Mesenteric fat pad (tissue), 1 donor: ENCODE data around the gene CCN5. TPM values are rescaled to one million over a fixed set of nuclear protein-coding genes. Genes with fewer than 3 reads are reported as not detected.
"Not testable (repeated sequence)": the region's sequence is repeated elsewhere in the genome, so short reads cannot be mapped to it uniquely, and the experiment has no call there.

Experiments
- DNase-seq: peaks from one replicate; pipeline ENCODE4 v3.0.0-alpha.2; 2020; ENCODE audit warnings: low spot score
- total RNA-seq: library from RNA; stranded (reverse); fragmentation: NEBNext Ultra II Directional; extraction: Animal tissue kit (Norgen Biotek cat#: 25700); gene quantifications from one replicate; pipeline ENCODE4 v1.2.1, GENCODE V29; 2021
- donor health status: DM: yes; HTN: yes; CAD: no.

CCN5 gene
- total RNA-seq, 1 donor from 2014 or later: 51.5 TPM

GRCh38 chr20:44756011-44756688 is 41.0 kb downstream of the CCN5 start:
- DNase-seq: no peak

DNA sequence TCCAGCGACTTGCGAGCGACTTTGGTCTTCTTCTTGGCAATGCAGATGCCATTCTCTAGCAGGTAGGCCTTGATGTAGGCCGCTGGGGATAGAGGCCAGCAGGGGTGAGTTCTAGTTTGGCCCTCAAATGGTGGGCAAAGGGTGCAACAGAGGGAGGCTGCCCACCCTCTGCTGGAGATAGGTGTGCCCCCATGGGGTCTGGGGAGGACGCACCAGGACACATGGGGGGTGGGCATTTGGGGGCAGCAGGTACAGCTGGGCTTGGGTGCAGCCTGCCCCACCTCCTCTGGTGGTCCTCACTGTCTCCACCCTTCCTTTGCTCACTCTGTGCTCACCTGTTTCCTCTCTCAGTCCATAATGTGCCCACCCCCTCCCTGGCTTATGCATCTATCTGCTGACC is 41.8 kb downstream of the CCN5 start:
- no peak for DNase-seq

DNA sequence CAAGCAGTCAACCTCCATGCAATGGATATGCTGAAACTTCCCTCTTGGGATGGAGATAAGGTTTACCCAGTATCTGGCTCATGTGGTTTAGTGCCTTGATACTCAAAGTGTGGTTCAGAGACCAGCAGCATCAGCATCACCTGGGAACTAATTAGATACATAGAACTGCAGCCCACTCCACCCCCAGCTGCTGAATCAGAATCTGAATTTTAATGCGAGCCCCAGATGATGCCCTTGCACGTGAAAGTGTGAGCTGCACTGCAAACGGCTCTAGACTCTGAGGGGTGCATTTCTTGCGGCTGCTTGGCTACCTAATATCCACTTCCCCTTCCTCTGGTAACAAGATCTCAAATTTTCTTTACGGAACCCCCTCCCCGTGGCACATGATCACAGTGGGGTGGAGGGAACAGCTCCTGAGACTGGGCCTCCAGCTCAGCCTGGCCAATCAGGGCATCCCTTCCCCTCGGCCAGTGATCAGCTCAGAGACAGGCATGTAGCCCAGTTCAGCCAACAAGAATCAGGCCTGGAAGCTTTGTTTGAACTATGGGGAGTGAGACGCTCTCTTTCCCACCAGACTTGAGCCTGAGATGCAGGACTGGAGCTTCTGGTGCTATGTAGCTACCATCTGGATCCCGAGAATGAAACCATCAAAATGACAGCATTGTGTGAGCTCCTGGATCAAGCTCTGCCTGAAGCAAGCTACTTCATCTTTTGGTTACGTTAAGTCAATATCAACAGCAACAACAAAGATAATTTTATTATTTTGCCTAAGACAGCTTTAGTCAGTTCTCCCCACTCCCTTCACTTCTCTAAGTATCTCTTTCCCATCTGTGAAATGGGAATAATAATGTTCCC is 43.3 kb downstream of the CCN5 start:
- DNase-seq: no peak

DNA sequence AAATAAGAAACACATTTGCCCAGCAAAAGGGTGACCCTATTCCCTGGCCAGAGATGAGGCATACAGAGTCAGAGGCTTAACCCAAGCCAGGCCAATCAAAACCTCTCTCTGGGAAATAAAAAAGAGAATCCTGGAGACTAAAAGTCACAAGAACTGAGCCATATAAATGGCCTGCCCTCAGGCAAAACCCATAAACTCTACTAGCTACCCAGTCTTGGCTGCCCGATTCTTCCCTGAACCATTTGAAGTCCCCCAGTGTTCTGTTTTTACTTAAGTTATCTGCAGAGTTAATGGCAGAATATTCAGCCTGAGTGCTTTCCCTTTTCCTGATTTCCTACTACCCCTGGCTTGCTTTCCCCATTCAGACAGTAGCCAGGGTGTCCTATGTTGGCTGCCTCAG is 44.4 kb downstream of the CCN5 start:
- no peak for DNase-seq

DNA sequence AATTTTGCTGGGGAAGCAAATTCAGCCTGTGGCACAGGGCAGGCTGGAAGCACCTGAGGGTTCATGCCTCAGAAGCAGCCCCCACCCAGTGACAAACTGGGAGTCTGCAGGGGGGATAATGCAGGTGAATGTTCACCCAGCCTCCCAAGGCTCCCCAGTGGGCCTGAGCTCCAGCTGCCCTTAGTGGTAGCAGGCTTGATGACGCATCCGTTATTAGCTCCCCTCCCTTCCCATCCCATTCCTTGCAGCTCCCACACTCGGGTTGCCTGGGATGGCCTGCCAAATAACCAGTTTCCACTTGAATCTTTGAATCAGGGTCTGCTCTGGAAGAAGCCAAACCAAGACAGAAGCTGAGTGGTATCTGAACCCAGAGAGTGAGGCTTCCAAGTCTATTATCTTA is 46.3 kb downstream of the CCN5 start:
- no peak for DNase-seq

GRCh38 chr20:44762466-44763140 is 47.4 kb downstream of the CCN5 start:
- DNase-seq: no peak

- not testable (repeated sequence) for DNase-seq
These were observed 48.6 kb downstream of the CCN5 start for GRCh38 chr20:44763798-44764197.

DNA sequence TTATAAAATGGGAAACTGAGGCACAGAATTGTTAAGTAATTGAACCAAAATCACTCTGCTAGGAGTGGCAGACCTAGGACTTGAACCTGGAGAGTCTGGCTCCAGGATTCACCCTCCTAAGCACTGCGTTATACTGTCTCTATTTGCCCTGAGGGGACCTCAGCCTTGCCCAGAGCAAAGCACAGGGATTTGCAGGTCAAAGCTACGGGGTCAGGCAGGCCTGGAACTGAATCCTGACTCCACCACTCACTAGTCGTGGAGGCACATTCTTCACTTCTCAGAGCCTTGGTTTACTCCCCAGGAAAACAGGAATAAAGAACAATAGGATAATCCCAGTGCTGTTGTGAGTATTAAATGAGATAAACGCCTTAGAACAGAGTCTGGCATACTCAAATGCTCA is 49.9 kb downstream of the CCN5 start:
- no peak for DNase-seq

- no peak for DNase-seq
These were observed 50.7 kb downstream of the CCN5 start for GRCh38 chr20:44765701-44766347.

DNA sequence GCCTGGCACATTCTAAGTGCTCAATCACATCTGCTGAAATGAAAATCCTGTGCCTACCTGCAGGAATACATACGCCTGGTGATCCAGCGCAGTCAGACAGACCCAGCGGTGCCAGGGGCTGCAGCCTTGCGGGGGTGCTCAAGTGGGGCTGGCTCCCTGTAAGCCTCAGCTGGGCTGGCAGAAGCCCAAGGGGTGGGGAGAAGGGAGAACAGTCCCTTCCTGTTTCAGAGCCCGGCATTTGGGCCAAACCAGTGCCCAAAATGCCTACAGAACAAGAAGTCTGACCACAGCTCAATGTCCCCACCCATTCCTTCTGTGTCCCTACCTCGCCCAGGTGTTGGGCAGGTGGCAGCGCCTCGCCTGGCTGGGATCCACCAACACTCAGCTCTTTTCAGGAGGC is 53.1 kb downstream of the CCN5 start:
- no peak for DNase-seq

DNA sequence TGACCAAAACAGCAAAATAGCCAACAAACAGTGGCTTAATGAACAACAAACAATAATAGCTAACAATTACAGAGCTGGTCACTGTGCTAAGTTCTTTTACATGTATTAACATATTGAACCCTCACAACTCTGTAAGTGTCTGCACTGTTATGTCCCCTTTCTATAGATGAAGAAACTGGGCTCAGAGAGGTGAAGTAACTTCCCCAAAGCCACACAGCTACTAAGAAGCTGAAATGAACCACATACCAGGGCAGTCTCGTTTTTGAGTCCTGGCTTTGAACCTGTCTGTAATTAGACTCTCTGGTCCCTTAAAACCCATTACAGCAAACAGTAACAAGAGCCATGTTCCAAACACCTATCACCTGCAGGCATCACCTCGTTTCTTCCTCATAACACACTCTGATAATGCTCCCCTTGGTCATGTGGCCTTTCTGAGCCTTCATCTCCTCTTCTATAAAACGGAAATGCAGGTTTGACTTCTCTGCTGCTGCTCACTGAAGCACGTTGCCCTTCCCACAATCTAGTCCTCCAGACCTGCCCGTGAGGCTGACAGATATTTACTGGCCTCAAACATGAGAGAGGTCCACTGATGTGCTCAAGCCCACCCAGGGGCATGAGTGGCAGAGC is 53.8 kb downstream of the CCN5 start:
- DNase-seq: no peak

DNA sequence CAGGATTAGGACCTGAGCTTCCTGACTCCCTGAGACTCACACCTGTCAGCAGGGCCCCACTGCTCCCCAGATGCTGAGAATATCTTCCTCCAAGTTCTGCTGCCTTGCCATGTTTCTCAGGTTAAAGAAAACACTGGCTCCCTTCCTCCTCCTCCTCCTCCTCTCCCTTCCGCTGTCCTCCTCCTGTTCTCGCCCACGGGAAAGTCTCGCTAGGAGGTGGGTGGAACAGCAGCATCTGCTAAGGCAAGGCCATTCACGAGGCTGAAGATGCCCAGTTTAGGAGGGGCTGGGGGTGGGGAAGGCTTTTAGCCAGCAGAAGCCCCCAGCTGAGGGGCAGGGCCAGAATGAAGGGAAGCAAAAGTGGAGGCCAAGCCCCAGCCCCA is 54.3 kb downstream of the CCN5 start:
- DNase-seq: no peak

- no peak for DNase-seq
These were observed 55.5 kb downstream of the CCN5 start for GRCh38 chr20:44770484-44771171.

DNA sequence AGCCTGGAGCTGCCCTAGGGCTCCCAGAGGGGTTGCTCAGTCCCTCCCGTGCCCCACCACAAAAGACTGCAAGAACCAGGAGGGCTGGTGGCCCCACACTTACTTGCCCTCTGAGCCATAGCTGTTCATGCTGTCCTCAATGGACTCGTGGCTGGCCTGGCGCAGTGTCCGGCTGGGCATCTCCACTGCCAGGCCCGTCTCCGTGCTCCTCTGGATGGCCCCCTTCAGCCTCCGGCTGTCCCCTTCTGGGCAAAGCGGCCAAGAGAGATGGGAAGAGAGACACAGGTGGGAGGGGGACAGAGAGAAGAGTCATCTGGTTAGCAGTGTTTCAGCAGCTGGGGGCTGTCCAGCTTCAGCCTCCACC is 56.0 kb downstream of the CCN5 start:
- no peak for DNase-seq

- no peak for DNase-seq
These were observed 57.5 kb downstream of the CCN5 start for GRCh38 chr20:44772636-44773035.

- DNase-seq: no peak
These were observed 58.1 kb downstream of the CCN5 start for GRCh38 chr20:44773070-44773829.

- DNase-seq: no peak
These were observed 61.8 kb downstream of the CCN5 start for GRCh38 chr20:44776980-44777379.
